ENCODE results near the gene TBC1D7.

- no peak for TF ChIP-seq CTCF (conservative IDR thresholded peaks at IDR 0.05 in 1 of 2, IDR thresholded peaks at IDR 0.05 in 1 of 2; ENCODE audit: extremely low read depth in 1 of 2, insufficient read depth in 1 of 2, low read depth in 1 of 2, low read length in 2 of 2)
- TF ChIP-seq EZH2 (IDR thresholded peaks at IDR 0.05; ENCODE audit: borderline replicate concordance, low read length): no peak
These were observed 20.8 kb downstream of the TBC1D7 start for GRCh38 chr6:13307508-13307995.
